Activated CD8-positive, alpha-beta T cell treated with anti-CD3 and anti-CD28 coated beads for 36 hours (primary cell): ENCODE data around the gene RASGRF2. TPM values are rescaled to one million over a fixed set of nuclear protein-coding genes. Genes with fewer than 3 reads are reported as not detected.

ENCODE experiments used
- ATAC-seq: fragments of 200-7000 bp; cut with Tn5 transposase; one replicate; pipeline ENCODE4 v1.10.0; 2021; ENCODE audit warnings: mild to moderate bottlenecking, moderate library complexity
- CTCF ChIA-PET: fragments of 350-600 bp; sonication (Branson Sonifier 250); formaldehyde crosslinking; loops from one replicate; lab custom pipeline; 2021; ENCODE audit warnings: antibody characterized with exemption; lab: Charles Lee
- POLR2A ChIA-PET: fragments of 350-600 bp; sonication (Branson Sonifier 250); formaldehyde crosslinking; loops from one replicate; lab custom pipeline; 2021; ENCODE audit warnings: antibody characterized with exemption; lab: Charles Lee
- DNase-seq: peaks from one replicate; pipeline ENCODE4 v3.0.0-alpha.2; 2020
- H3K27ac Mint-ChIP-seq: one replicate; pipeline ENCODE4 v1.8.0; 2021; ENCODE audit warnings: mild to moderate bottlenecking, mixed read lengths
- H3K27me3 Mint-ChIP-seq: one replicate; pipeline ENCODE4 v1.8.0; 2021; ENCODE audit warnings: mixed read lengths
- H3K36me3 Mint-ChIP-seq: one replicate; pipeline ENCODE4 v1.8.0; 2021; ENCODE audit warnings: low read depth, mixed read lengths
- H3K4me1 Mint-ChIP-seq: one replicate; pipeline ENCODE4 v1.8.0; 2021; ENCODE audit warnings: low read depth, mixed read lengths
- H3K4me3 Mint-ChIP-seq: one replicate; pipeline ENCODE4 v1.8.0; 2021; ENCODE audit warnings: mild to moderate bottlenecking, moderate library complexity, mixed read lengths
- H3K9me3 Mint-ChIP-seq: one replicate; pipeline ENCODE4 v1.8.0; 2021; ENCODE audit warnings: mixed read lengths
- CTCF ChIP-seq: fragments of 200-600 bp; IDR thresholded peaks from one replicate; pipeline ENCODE4 v1.8.0; 2022; ENCODE audit warnings: antibody characterized with exemption, mild to moderate bottlenecking
- intact Hi-C: fragments of 100-400 bp; cut with micrococcal nuclease; formaldehyde crosslinking; loops from one replicate; pipeline ENCODE4 v1.10.0; 2022
- total RNA-seq, 2 experiments: library from RNA; stranded (reverse); gene quantifications; one replicate each; pipeline ENCODE4 v1.2.3, GENCODE V29; 2021

Gene RASGRF2
- total RNA-seq, 2 experiments from 2014 or later: 14.9 to 15.8 TPM

DNA sequence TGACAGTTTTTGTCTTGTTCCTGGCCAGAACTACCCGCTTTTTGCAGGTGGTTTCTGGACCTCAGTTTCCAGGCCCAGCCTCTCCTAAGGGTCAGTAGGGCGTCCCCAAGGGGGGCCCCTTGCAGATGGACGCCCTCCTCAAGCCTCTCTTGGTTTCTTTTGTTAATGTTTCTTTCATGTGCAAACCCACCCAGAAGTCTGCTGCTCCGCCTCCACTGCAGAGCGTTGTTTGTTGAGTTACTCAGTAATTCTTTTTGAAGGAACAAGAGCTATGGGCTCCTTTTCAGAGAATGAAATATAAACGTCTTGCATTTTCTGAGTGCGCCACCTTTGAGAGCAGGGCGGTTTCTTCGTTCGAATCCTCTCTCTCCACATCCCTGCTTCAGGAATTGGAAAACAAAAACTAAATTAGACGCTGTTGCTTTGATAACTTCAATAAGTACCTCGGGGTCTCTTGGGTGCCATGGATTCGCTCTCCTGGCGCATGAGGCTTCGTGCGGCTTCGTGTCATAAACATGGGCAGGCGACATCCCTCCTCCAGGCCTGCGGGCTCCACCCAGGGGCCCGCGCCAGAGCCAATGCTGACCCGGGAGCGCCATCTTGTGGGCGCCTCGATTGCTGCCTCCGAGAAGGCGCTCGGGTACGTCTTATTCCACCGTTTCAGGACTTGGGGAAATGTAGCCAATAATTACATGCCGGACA, 234.6 kb downstream of the RASGRF2 start:
- peak; percentile 97 for TF ChIP-seq CTCF
- no peak overlapping the region for H3K27ac Mint-ChIP-seq
- no peaks in the 10 kb centered on the region for H3K36me3 Mint-ChIP-seq
- DNase-seq (peak; percentile 89), ATAC-seq (peak; percentile 99)
- H3K4me3 Mint-ChIP-seq: peak overlapping the region; percentile 4
- CTCF ChIA-PET: interaction anchor here (0.6 to 6.2 kb wide), 35 partner anchors 10 to 742 kb away, joined by 3 to 56 read pairs (median 3); partner anchors contain the start of gene ZCCHC9
- POLR2A ChIA-PET: interaction anchor here (0.6 to 0.9 kb wide), 2 partner anchors 103 to 1051 kb away, joined by 3 read pairs; no protein-coding TSS in a partner anchor
- no peaks in the 10 kb centered on the region for H3K9me3 Mint-ChIP-seq
- H3K27me3 Mint-ChIP-seq: no peaks in the 10 kb centered on the region
- H3K4me1 Mint-ChIP-seq: peaks cover 8% of the 10 kb centered on the region
- intact Hi-C loops: loop anchor here (10.0 kb wide), 1 partner anchor 510 kb away; no protein-coding TSS in a partner anchor

GRCh38 chr5:81195335-81195929, 235.3 kb downstream of the RASGRF2 start:
- TF ChIP-seq CTCF: peak; percentile 54
- Mint-ChIP-seq H3K9me3 (no peaks in the 10 kb centered on the region), H3K27ac (no peak overlapping the region), H3K36me3 (no peaks in the 10 kb centered on the region), H3K4me3 (no peak overlapping the region), H3K4me1 (peaks cover 8% of the 10 kb centered on the region), H3K27me3 (no peaks in the 10 kb centered on the region)
- no peak for ATAC-seq
- DNase-seq: no peak
- ChIA-PET CTCF (interaction anchor here (0.6 to 6.2 kb wide), 34 partner anchors 9 to 742 kb away, joined by 3 to 56 read pairs (median 3); partner anchors contain the start of gene ZCCHC9), POLR2A (interaction anchor here (0.6 to 0.9 kb wide), 2 partner anchors 104 to 1051 kb away, joined by 3 read pairs; no protein-coding TSS in a partner anchor)
- intact Hi-C loops: loop anchor here (10.0 kb wide), 1 partner anchor 511 kb away; no protein-coding TSS in a partner anchor

- ChIA-PET POLR2A (no interaction called here), CTCF (interaction anchor here (4.4 kb wide), 1 partner anchor 8 kb away, joined by 27 read pairs; no protein-coding TSS in a partner anchor)
- Mint-ChIP-seq H3K4me1 (no peaks in the 10 kb centered on the region), H3K27ac (no peak overlapping the region), H3K27me3 (no peaks in the 10 kb centered on the region), H3K36me3 (no peaks in the 10 kb centered on the region), H3K9me3 (no peaks in the 10 kb centered on the region), H3K4me3 (no peak overlapping the region)
- intact Hi-C loops: no loop called here
- DNase-seq (no peak), ATAC-seq (no peak)
- no peak for TF ChIP-seq CTCF
Measured at GRCh38 chr5:81202655-81203054, 242.5 kb downstream of the RASGRF2 start.

GRCh38 chr5:81203729-81204128, 243.6 kb downstream of the RASGRF2 start:
- H3K4me3 Mint-ChIP-seq: no peak overlapping the region
- H3K27ac Mint-ChIP-seq: no peak overlapping the region
- H3K4me1 Mint-ChIP-seq: no peaks in the 10 kb centered on the region
- intact Hi-C loops: no loop called here
- ATAC-seq (peak; percentile 42), DNase-seq (no peak)
- POLR2A ChIA-PET: no interaction called here
- CTCF ChIA-PET: interaction anchor here (4.4 kb wide), 1 partner anchor 9 kb away, joined by 27 read pairs; no protein-coding TSS in a partner anchor
- H3K9me3 Mint-ChIP-seq: no peaks in the 10 kb centered on the region
- peaks cover 4% of the 10 kb centered on the region for H3K36me3 Mint-ChIP-seq
- H3K27me3 Mint-ChIP-seq: no peaks in the 10 kb centered on the region
- TF ChIP-seq CTCF: no peak
